ENCODE data around the gene LYRM9.
"Not testable (repeated sequence)": the region's sequence is repeated elsewhere in the genome, so short reads cannot be mapped to it uniquely, and the experiment has no call there.

LYRM9 gene

GRCh38 chr17:27837769-27838168 is 55.4 kb downstream of the LYRM9 start:
- DNase-seq, result not testable (repeated sequence)

- no peak for DNase-seq
These were observed 56.5 kb downstream of the LYRM9 start for GRCh38 chr17:27836651-27837050.

- DNase-seq, result no peak
These were observed 58.6 kb downstream of the LYRM9 start for GRCh38 chr17:27834571-27834970.

GRCh38 chr17:27832831-27833230 is 60.3 kb downstream of the LYRM9 start:
- DNase-seq, result no peak

GRCh38 chr17:27829888-27830287 is 63.3 kb downstream of the LYRM9 start:
- not testable (repeated sequence) for DNase-seq

- not testable (repeated sequence) for DNase-seq
These were observed 63.9 kb downstream of the LYRM9 start for GRCh38 chr17:27829143-27829711.

All from left hindlimb (tissue), 1 donor.